HEK293T (cell line): Measurements from ENCODE around the gene KCMF1.

Experiments used
- CTCF ChIA-PET: fragments of 350-600 bp; formaldehyde crosslinking; extraction: SDS; loops from one replicate; lab custom pipeline; 2021; ENCODE audit warnings: antibody characterized with exemption, inconsistent platforms; lab: Yijun Ruan, JAX
- POLR2A ChIA-PET: fragments of 350-600 bp; formaldehyde crosslinking; extraction: SDS; loops from one replicate; lab custom pipeline; 2020; ENCODE audit warnings: antibody characterized with exemption, inconsistent platforms; lab: Yijun Ruan, JAX
- DNase-seq: peaks from one replicate; pipeline ENCODE4 v3.0.0; 2012; ENCODE audit warnings: mixed read lengths; ENCODE audit errors: extremely low spot score
- ARNT ChIP-seq: fragments of 450-650 bp; IDR thresholded peaks from 2 replicates; pipeline ENCODE4 v1.6.1; 2017; ENCODE audit warnings: mild to moderate bottlenecking
- BHLHE40 ChIP-seq: fragments of 450-650 bp; IDR thresholded peaks from 2 replicates; pipeline ENCODE4 v1.6.1; 2016; ENCODE audit warnings: mild to moderate bottlenecking, moderate library complexity, borderline replicate concordance
- CTBP1 ChIP-seq: fragments of 450-650 bp; IDR thresholded peaks from 2 replicates; pipeline ENCODE4 v1.6.1; 2016; ENCODE audit warnings: borderline replicate concordance
- ELF4 ChIP-seq: fragments of 450-650 bp; IDR thresholded peaks from 2 replicates; pipeline ENCODE4 v1.6.1; 2017; ENCODE audit warnings: antibody characterized with exemption
- FOXA1 ChIP-seq: fragments of 450-650 bp; IDR thresholded peaks from 2 replicates; pipeline ENCODE4 v1.6.1; 2016; ENCODE audit warnings: mild to moderate bottlenecking
- FOXK2 ChIP-seq: fragments of 450-650 bp; IDR thresholded peaks from 2 replicates; pipeline ENCODE4 v1.6.1; 2016; ENCODE audit warnings: mild to moderate bottlenecking
- FOXM1 ChIP-seq: fragments of 450-650 bp; IDR thresholded peaks from 2 replicates; pipeline ENCODE4 v1.6.1; 2017; ENCODE audit warnings: mild to moderate bottlenecking, borderline replicate concordance
- HDGF ChIP-seq: fragments of 450-650 bp; IDR thresholded peaks from 2 replicates; pipeline ENCODE4 v1.6.1; 2017; ENCODE audit warnings: antibody characterized with exemption, borderline replicate concordance
- L3MBTL2 ChIP-seq: fragments of 450-650 bp; conservative IDR thresholded peaks from 2 replicates; pipeline ENCODE4 v1.6.1; 2016; ENCODE audit warnings: mild to moderate bottlenecking
- LEF1 ChIP-seq: fragments of 450-650 bp; IDR thresholded peaks from 2 replicates; pipeline ENCODE4 v1.6.1; 2017; ENCODE audit warnings: mild to moderate bottlenecking, borderline replicate concordance
- NFRKB ChIP-seq: fragments of 450-650 bp; IDR thresholded peaks from 2 replicates; pipeline ENCODE4 v1.6.1; 2016; ENCODE audit warnings: mild to moderate bottlenecking, moderate library complexity
- PKNOX1 ChIP-seq: fragments of 450-650 bp; IDR thresholded peaks from 2 replicates; pipeline ENCODE4 v1.6.1; 2016
- SP1 ChIP-seq: fragments of 450-650 bp; IDR thresholded peaks from 2 replicates; pipeline ENCODE4 v1.6.1; 2017
- SUZ12 ChIP-seq: fragments of 450-650 bp; IDR thresholded peaks from 2 replicates; pipeline ENCODE4 v1.6.1; 2016; ENCODE audit warnings: mild to moderate bottlenecking
- TARDBP ChIP-seq: fragments of 450-650 bp; IDR thresholded peaks from 2 replicates; pipeline ENCODE4 v1.6.1; 2016
- ZNF384 ChIP-seq: fragments of 450-650 bp; IDR thresholded peaks from 2 replicates; pipeline ENCODE4 v1.6.1; 2016

The KCMF1 gene

GRCh38 chr2:85001595-85001994 lies 30.6 kb downstream of the KCMF1 start:
- DNase-seq: no peak
- ChIA-PET CTCF (interaction anchor here (1.9 kb wide), 1 partner anchor 10 kb away, joined by 6 read pairs; no protein-coding TSS in a partner anchor), POLR2A (no interaction called here)
- TF ChIP-seq FOXK2: no peak
- TF ChIP-seq CTBP1: no peak
- TF ChIP-seq L3MBTL2: no peak
- no peak for TF ChIP-seq SP1
- TF ChIP-seq ARNT: no peak
- no peak for TF ChIP-seq ZNF384
- TF ChIP-seq FOXM1: no peak
- TF ChIP-seq BHLHE40: no peak
- no peak for TF ChIP-seq TARDBP
- no peak for TF ChIP-seq NFRKB
- no peak for TF ChIP-seq FOXA1
- no peak for TF ChIP-seq ELF4
- TF ChIP-seq HDGF: no peak
- TF ChIP-seq PKNOX1: no peak
- no peak for TF ChIP-seq LEF1
- no peak for TF ChIP-seq SUZ12

- ChIA-PET POLR2A (no interaction called here), CTCF (interaction anchor here (0.8 to 1.9 kb wide), 2 partner anchors 9 to 76 kb away, joined by 5 to 6 read pairs; no protein-coding TSS in a partner anchor)
- DNase-seq: no peak
- TF ChIP-seq TARDBP (no peak), ARNT (no peak), PKNOX1 (no peak), FOXK2 (no peak), NFRKB (no peak), ELF4 (no peak), HDGF (no peak), SUZ12 (no peak), BHLHE40 (no peak), SP1 (no peak), FOXA1 (no peak)
Measured at GRCh38 chr2:85002534-85002933, 31.6 kb downstream of the KCMF1 start.

- DNase-seq: no peak
- ChIA-PET CTCF (interaction anchor here (0.7 kb wide), 1 partner anchor 34 kb away, joined by 4 read pairs; no protein-coding TSS in a partner anchor), POLR2A (no interaction called here)
- no peak for TF ChIP-seq SP1
- no peak for TF ChIP-seq TARDBP
- no peak for TF ChIP-seq ELF4
- TF ChIP-seq LEF1: no peak
- TF ChIP-seq HDGF: no peak
- no peak for TF ChIP-seq ZNF384
- no peak for TF ChIP-seq PKNOX1
- TF ChIP-seq BHLHE40: no peak
- TF ChIP-seq L3MBTL2: no peak
- no peak for TF ChIP-seq FOXM1
- no peak for TF ChIP-seq FOXK2
- no peak for TF ChIP-seq ARNT
- TF ChIP-seq SUZ12: no peak
- TF ChIP-seq CTBP1: no peak
- TF ChIP-seq NFRKB: no peak
- no peak for TF ChIP-seq FOXA1
Measured at GRCh38 chr2:85008252-85008651, 37.3 kb downstream of the KCMF1 start.

GRCh38 chr2:85009019-85009618 lies 38.2 kb downstream of the KCMF1 start:
- CTCF ChIA-PET: no interaction called here
- DNase-seq: no peak
- TF ChIP-seq ELF4: no peak
- TF ChIP-seq FOXK2: no peak
- TF ChIP-seq NFRKB: no peak
- no peak for TF ChIP-seq ZNF384
- no peak for TF ChIP-seq L3MBTL2
- no peak for TF ChIP-seq LEF1
- TF ChIP-seq TARDBP: no peak
- no peak for TF ChIP-seq HDGF
- no peak for TF ChIP-seq SP1
- no peak for TF ChIP-seq CTBP1
- TF ChIP-seq SUZ12: no peak
- TF ChIP-seq FOXM1: no peak
- TF ChIP-seq BHLHE40: no peak
- TF ChIP-seq ARNT: no peak
- TF ChIP-seq FOXA1: no peak
- TF ChIP-seq PKNOX1: no peak
- POLR2A ChIA-PET: no interaction called here

- no peak for TF ChIP-seq FOXK2
- no peak for TF ChIP-seq FOXM1
- TF ChIP-seq CTBP1: no peak
- TF ChIP-seq BHLHE40: no peak
- TF ChIP-seq FOXA1: no peak
- TF ChIP-seq TARDBP: no peak
- TF ChIP-seq SP1: no peak
- TF ChIP-seq ELF4: no peak
- no peak for TF ChIP-seq ARNT
- no peak for DNase-seq
- ChIA-PET POLR2A (no interaction called here), CTCF (interaction anchor here (1.0 kb wide), 1 partner anchor 10 kb away, joined by 6 read pairs; no protein-coding TSS in a partner anchor)
Measured at GRCh38 chr2:85010404-85010803, 39.4 kb downstream of the KCMF1 start.
